OCI-LY1 (cell line): ENCODE results near the gene BAIAP2L2.

Experiments
- H2AFZ ChIP-seq: fragments of 200-600 bp; sonication (generic), shearing (Covaris generic); 2 replicates; pipeline ENCODE4 v1.6.0; 2014; ENCODE audit warnings: antibody characterized with exemption, mild to moderate bottlenecking, low read length
- H3F3A ChIP-seq: fragments of 200-600 bp; sonication (generic), shearing (Covaris generic); 2 replicates; pipeline ENCODE4 v1.6.0; 2014; ENCODE audit warnings: mild to moderate bottlenecking, antibody characterized with exemption, low read length, moderate library complexity; ENCODE audit not compliant: insufficient read depth
- H3K27ac ChIP-seq: fragments of 200-600 bp; sonication (generic); 2 replicates; pipeline ENCODE4 v1.5.1; 2014; ENCODE audit warnings: low read length, mixed run types, mild to moderate bottlenecking, low read depth; ENCODE audit not compliant: poor library complexity, severe bottlenecking
- H3K27me3 ChIP-seq: fragments of 200-600 bp; sonication (generic); 2 replicates; pipeline ENCODE4 v1.6.0; 2014; ENCODE audit warnings: antibody characterized with exemption, mild to moderate bottlenecking, low read length, moderate library complexity; ENCODE audit not compliant: insufficient read depth
- H3K36me3 ChIP-seq: fragments of 200-600 bp; sonication (generic); 2 replicates; pipeline ENCODE4 v1.6.1; 2014; ENCODE audit warnings: mild to moderate bottlenecking, antibody characterized with exemption, low read length, moderate library complexity, mixed read lengths; ENCODE audit not compliant: insufficient read depth
- H3K4me1 ChIP-seq: fragments of 200-600 bp; sonication (generic); 2 replicates; pipeline ENCODE4 v1.5.1; 2014; ENCODE audit warnings: mild to moderate bottlenecking, low read length, moderate library complexity; ENCODE audit not compliant: insufficient read depth, severe bottlenecking
- H3K4me2 ChIP-seq: fragments of 200-600 bp; sonication (generic), shearing (Covaris generic); 2 replicates; pipeline ENCODE4 v1.6.1; 2014; ENCODE audit warnings: low read length
- H3K4me3 ChIP-seq: fragments of 200-600 bp; sonication (generic); 2 replicates; pipeline ENCODE4 v1.5.1; 2014; ENCODE audit warnings: low read length, low read depth, mild to moderate bottlenecking, mixed read lengths; ENCODE audit not compliant: poor library complexity, severe bottlenecking
- H3K79me2 ChIP-seq: fragments of 200-600 bp; shearing (Covaris generic); 2 replicates; pipeline ENCODE4 v1.6.1; 2016; ENCODE audit warnings: mixed run types, low read length, mixed read lengths; ENCODE audit not compliant: insufficient read depth
- H3K9ac ChIP-seq: fragments of 200-600 bp; sonication (generic), shearing (Covaris generic); 2 replicates; pipeline ENCODE4 v1.6.1; 2014; ENCODE audit warnings: mild to moderate bottlenecking, low read length, mixed read lengths
- H3K9me2 ChIP-seq: fragments of 200-600 bp; sonication (generic), shearing (Covaris generic); 2 replicates; pipeline ENCODE4 v1.6.1; 2014; ENCODE audit warnings: low read depth, mild to moderate bottlenecking, low read length, mixed read lengths
- H3K9me3 ChIP-seq: fragments of 200-600 bp; shearing (Covaris generic); 2 replicates; pipeline ENCODE4 v1.6.1; 2014; ENCODE audit warnings: low read length, mixed read lengths
- H4K20me1 ChIP-seq: fragments of 200-600 bp; sonication (generic), shearing (Covaris generic); 2 replicates; pipeline ENCODE4 v1.6.0; 2016; ENCODE audit warnings: mild to moderate bottlenecking, low read length; ENCODE audit not compliant: insufficient read depth
- CTCF ChIP-seq: fragments of 200-600 bp; sonication (generic), shearing (Covaris generic); IDR thresholded peaks from 2 replicates; pipeline ENCODE4 v1.5.1; 2017; ENCODE audit warnings: mild to moderate bottlenecking, antibody characterized with exemption, low read length, moderate library complexity, mixed read lengths
- EZH2 ChIP-seq: fragments of 200-600 bp; sonication (generic), shearing (Covaris generic); IDR thresholded peaks from 2 replicates; pipeline ENCODE4 v1.8.0; 2017; ENCODE audit warnings: borderline replicate concordance, mixed run types, mild to moderate bottlenecking, antibody characterized with exemption, low read length, moderate library complexity, mixed read lengths

BAIAP2L2 gene

GRCh38 chr22:38132794-38133193, 22.3 kb upstream of the BAIAP2L2 start:
- no peaks in the 10 kb centered on the region for H3K9me3 ChIP-seq
- no peaks in the 10 kb centered on the region for H3K9me2 ChIP-seq
- 0 out of 2 replicates have a peak, but pooled peaks cover 5% of the 10 kb centered on the region for H3K36me3 ChIP-seq
- H3K4me3 ChIP-seq: no peak overlapping the region
- TF ChIP-seq EZH2 (no peak), CTCF (no peak)
- no peak overlapping the region for H2AFZ ChIP-seq
- no peaks in the 10 kb centered on the region for H4K20me1 ChIP-seq
- H3F3A ChIP-seq: no peaks in the 10 kb centered on the region
- H3K4me1 ChIP-seq: no peaks in the 10 kb centered on the region
- H3K27me3 ChIP-seq: no peaks in the 10 kb centered on the region
- H3K79me2 ChIP-seq: no peaks in the 10 kb centered on the region
- no peak overlapping the region for H3K27ac ChIP-seq
- no peak overlapping the region for H3K9ac ChIP-seq
- no peak overlapping the region for H3K4me2 ChIP-seq

GRCh38 chr22:38132136-38132535, 21.7 kb upstream of the BAIAP2L2 start:
- no peak for TF ChIP-seq EZH2
- no peak for TF ChIP-seq CTCF
- no peak overlapping the region for H3K9ac ChIP-seq
- no peaks in the 10 kb centered on the region for H4K20me1 ChIP-seq
- H3K9me3 ChIP-seq: no peaks in the 10 kb centered on the region
- no peaks in the 10 kb centered on the region for H3F3A ChIP-seq
- H3K27ac ChIP-seq: no peak overlapping the region
- H3K9me2 ChIP-seq: no peaks in the 10 kb centered on the region
- no peak overlapping the region for H3K4me3 ChIP-seq
- no peaks in the 10 kb centered on the region for H3K79me2 ChIP-seq
- no peaks in the 10 kb centered on the region for H3K27me3 ChIP-seq
- H3K4me2 ChIP-seq: no peak overlapping the region
- no peaks in the 10 kb centered on the region for H3K4me1 ChIP-seq
- H2AFZ ChIP-seq: no peak overlapping the region
- 0 out of 2 replicates have a peak, but pooled peaks cover 5% of the 10 kb centered on the region for H3K36me3 ChIP-seq

- H2AFZ ChIP-seq: no peak overlapping the region
- H3K4me2 ChIP-seq: no peak overlapping the region
- no peaks in the 10 kb centered on the region for H3F3A ChIP-seq
- H3K9me3 ChIP-seq: no peaks in the 10 kb centered on the region
- H3K79me2 ChIP-seq: no peaks in the 10 kb centered on the region
- no peak overlapping the region for H3K4me3 ChIP-seq
- TF ChIP-seq CTCF (no peak), EZH2 (no peak)
- no peaks in the 10 kb centered on the region for H3K4me1 ChIP-seq
- no peaks in the 10 kb centered on the region for H3K9me2 ChIP-seq
- H4K20me1 ChIP-seq: no peaks in the 10 kb centered on the region
- no peak overlapping the region for H3K27ac ChIP-seq
- H3K36me3 ChIP-seq: 0 out of 2 replicates have a peak, but pooled peaks cover 5% of the 10 kb centered on the region
- H3K9ac ChIP-seq: no peak overlapping the region
- no peaks in the 10 kb centered on the region for H3K27me3 ChIP-seq
These were observed 20.9 kb upstream of the BAIAP2L2 start for GRCh38 chr22:38131399-38131798.
